ENCODE data around the gene G2E3.
"Not testable (repeated sequence)": the region's sequence is repeated elsewhere in the genome, so short reads cannot be mapped to it uniquely, and the experiment has no call there.

The G2E3 gene

GRCh38 chr14:30558675-30559555, at the start of gene G2E3:
G2E3 (plus strand) TSS chr14:30559158; CDS start chr14:30581080, 21,922 bp downstream.
- DNase-seq: peak; percentile 94 to 95

- no peak for DNase-seq
Measured at GRCh38 chr14:30517737-30518136, 41.2 kb upstream of the G2E3 start.

GRCh38 chr14:30518867-30519560, 39.9 kb upstream of the G2E3 start:
- no peak for DNase-seq

GRCh38 chr14:30519961-30520360, 39.0 kb upstream of the G2E3 start:
- no peak for DNase-seq

- DNase-seq: no peak
Measured at GRCh38 chr14:30520536-30520935, 38.4 kb upstream of the G2E3 start.

GRCh38 chr14:30521899-30522736, 36.8 kb upstream of the G2E3 start:
- DNase-seq: peak; percentile 30 to 39

GRCh38 chr14:30525833-30526232, 33.1 kb upstream of the G2E3 start:
- DNase-seq: no peak

- no peak for DNase-seq
Measured at GRCh38 chr14:30527196-30527595, 31.8 kb upstream of the G2E3 start.

- DNase-seq: no peak
Measured at GRCh38 chr14:30528119-30528518, 30.8 kb upstream of the G2E3 start.

- no peak for DNase-seq
Measured at GRCh38 chr14:30528778-30529642, 29.9 kb upstream of the G2E3 start.

- no peak for DNase-seq
Measured at GRCh38 chr14:30532264-30532663, 26.7 kb upstream of the G2E3 start.

- no peak for DNase-seq
Measured at GRCh38 chr14:30533126-30533525, 25.8 kb upstream of the G2E3 start.

- no peak for DNase-seq
Measured at GRCh38 chr14:30541318-30541717, 17.6 kb upstream of the G2E3 start.

GRCh38 chr14:30546735-30547134, 12.2 kb upstream of the G2E3 start:
- DNase-seq: not testable (repeated sequence)

GRCh38 chr14:30547388-30548048, 11.4 kb upstream of the G2E3 start:
- DNase-seq: no peak

- no peak for DNase-seq
Measured at GRCh38 chr14:30550335-30550734, 8.6 kb upstream of the G2E3 start.

- peak in 1 of 2 experiments; percentile 35 for DNase-seq
Measured at GRCh38 chr14:30551460-30551859, 7.5 kb upstream of the G2E3 start.

GRCh38 chr14:30553311-30553989, 5.5 kb upstream of the G2E3 start:
- DNase-seq: no peak

- DNase-seq: no peak
Measured at GRCh38 chr14:30558362-30558674, 640 bp upstream of the G2E3 start.

GRCh38 chr14:30559638-30560091, 707 bp downstream of the G2E3 start:
- DNase-seq: peak in 1 of 2 experiments; percentile 27

- no peak for DNase-seq
Measured at GRCh38 chr14:30560581-30560980, 1.6 kb downstream of the G2E3 start.

Data from SHP77 (cell line).